Uterus (tissue), 4 donors: ENCODE data around the gene CABP7. TPM values are rescaled to one million over a fixed set of nuclear protein-coding genes. Genes with fewer than 3 reads are reported as not detected.

Source experiments
- DNase-seq, 2 donors: peaks; one replicate each; pipeline ENCODE4 v3.0.0-alpha.2; 2019 to 2020
- H3K27ac ChIP-seq, 2 donors: fragments of 200-600 bp; sonication (generic); 1 replicate in 1 of 2; 2 replicates in 1 of 2; pipeline ENCODE4 v1.5.1; 2016 to 2018
- H3K27me3 ChIP-seq, 2 donors: fragments of 200-600 bp; sonication (generic); one replicate each; pipeline ENCODE4 v1.5.1; 2018 to 2019; ENCODE audit warnings: control low read depth in 1 of 2
- H3K36me3 ChIP-seq, 2 donors: fragments of 200-600 bp; sonication (generic); one replicate each; pipeline ENCODE4 v1.5.1; 2019; ENCODE audit warnings: control low read depth in 1 of 2
- H3K4me1 ChIP-seq, 2 donors: fragments of 200-600 bp; sonication (generic); one replicate each; pipeline ENCODE4 v1.5.1; 2018 to 2019; ENCODE audit warnings: control low read depth in 1 of 2
- H3K4me3 ChIP-seq, 2 donors: fragments of 200-600 bp; sonication (generic); 1 replicate in 1 of 2; 2 replicates in 1 of 2; pipeline ENCODE4 v1.5.1; 2018 to 2019; ENCODE audit warnings: mild to moderate bottlenecking in 1 of 2
- H3K9me3 ChIP-seq, 2 donors: fragments of 200-600 bp; sonication (generic); one replicate each; pipeline ENCODE4 v1.5.1; 2019; ENCODE audit warnings: control low read depth in 1 of 2
- CTCF ChIP-seq, 4 experiments: fragments of 200-600 bp in 2 of 4; fragments of 450-650 bp in 2 of 4; sonication (generic) in 2 of 4; IDR thresholded peaks; one replicate each; pipeline ENCODE4 v1.5.1; 2016 to 2019; ENCODE audit warnings: antibody characterized with exemption in 4 of 4, mild to moderate bottlenecking in 2 of 4, moderate library complexity in 1 of 4
- POLR2A ChIP-seq, 2 donors: fragments of 450-650 bp; IDR thresholded peaks; one replicate each; pipeline ENCODE4 v1.6.1; 2016; ENCODE audit warnings: antibody characterized with exemption in 2 of 2, mild to moderate bottlenecking in 1 of 2, moderate library complexity in 1 of 2
- intact Hi-C: fragments of 100-400 bp; cut with DNase I; formaldehyde crosslinking; loops from one replicate; pipeline ENCODE4 v1.15.1; 2023; ENCODE audit warnings: low total_unique reads
- total RNA-seq, 4 donors: library from RNA; depleted of rRNA in 3 of 4; stranded (reverse); fragments of >200 nt in 3 of 4; gene quantifications; one replicate each; pipeline versions ENCODE4 v1.1.0 to v1.2.4, GENCODE V29; 2014 to 2023
- donor health status: DM: yes; HTN: yes; CAD: no.

CABP7 gene
- total RNA-seq, 4 donors from 2014 or later, result 0.14 TPM; not detected in 3

GRCh38 chr22:29733362-29734201 lies 13.8 kb downstream of the CABP7 start:
- no peak for TF ChIP-seq CTCF (IDR thresholded peaks at IDR 0.05)
- no peak for TF ChIP-seq POLR2A (IDR thresholded peaks at IDR 0.05)
- H3K4me1 ChIP-seq, result no peaks in the 10 kb centered on the region
- no peaks in the 10 kb centered on the region for H3K36me3 ChIP-seq
- H3K27ac ChIP-seq, result no peak overlapping the region
- H3K27me3 ChIP-seq, result no peaks in the 10 kb centered on the region
- H3K4me3 ChIP-seq, result no peak overlapping the region
- intact Hi-C loops, result no loop called here
- no peak for DNase-seq
- H3K9me3 ChIP-seq, result no peaks in the 10 kb centered on the region

DNA sequence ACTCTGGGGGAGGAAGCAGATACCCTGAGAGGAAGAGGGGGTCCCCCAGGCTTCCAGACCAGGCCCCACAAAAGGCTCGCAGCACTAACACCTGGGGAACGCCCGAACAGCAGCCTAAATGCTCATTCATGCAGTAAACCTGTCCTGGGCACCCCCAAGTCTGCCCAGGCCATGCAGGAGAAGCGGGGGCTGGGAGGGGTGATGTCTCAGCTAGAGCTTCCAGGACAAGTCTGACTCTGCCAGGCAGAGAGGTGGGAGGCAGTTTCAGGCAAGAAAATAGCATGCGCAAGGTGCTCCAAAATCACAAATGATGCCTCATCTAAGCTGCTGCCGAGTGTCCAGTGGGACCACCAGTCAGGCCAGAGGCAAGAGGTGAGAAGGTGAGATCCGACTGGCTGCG lies 14.6 kb downstream of the CABP7 start:
- intact Hi-C loops, result no loop called here
- Histone ChIP-seq H3K4me3 (no peak overlapping the region), H3K4me1 (no peaks in the 10 kb centered on the region), H3K9me3 (no peaks in the 10 kb centered on the region), H3K27ac (no peak overlapping the region), H3K36me3 (no peaks in the 10 kb centered on the region), H3K27me3 (no peaks in the 10 kb centered on the region)
- TF ChIP-seq POLR2A (IDR thresholded peaks at IDR 0.05), result no peak
- no peak for TF ChIP-seq CTCF (IDR thresholded peaks at IDR 0.05)
- no peak for DNase-seq

GRCh38 chr22:29734838-29735237 lies 15.0 kb downstream of the CABP7 start:
- no peaks in the 10 kb centered on the region for H3K27me3 ChIP-seq
- H3K27ac ChIP-seq, result no peak overlapping the region
- H3K9me3 ChIP-seq, result no peaks in the 10 kb centered on the region
- H3K4me3 ChIP-seq, result no peak overlapping the region
- intact Hi-C loops, result no loop called here
- H3K36me3 ChIP-seq, result no peaks in the 10 kb centered on the region
- no peak for DNase-seq
- H3K4me1 ChIP-seq, result no peaks in the 10 kb centered on the region
- TF ChIP-seq POLR2A (IDR thresholded peaks at IDR 0.05) (no peak), CTCF (IDR thresholded peaks at IDR 0.05) (no peak)

DNA sequence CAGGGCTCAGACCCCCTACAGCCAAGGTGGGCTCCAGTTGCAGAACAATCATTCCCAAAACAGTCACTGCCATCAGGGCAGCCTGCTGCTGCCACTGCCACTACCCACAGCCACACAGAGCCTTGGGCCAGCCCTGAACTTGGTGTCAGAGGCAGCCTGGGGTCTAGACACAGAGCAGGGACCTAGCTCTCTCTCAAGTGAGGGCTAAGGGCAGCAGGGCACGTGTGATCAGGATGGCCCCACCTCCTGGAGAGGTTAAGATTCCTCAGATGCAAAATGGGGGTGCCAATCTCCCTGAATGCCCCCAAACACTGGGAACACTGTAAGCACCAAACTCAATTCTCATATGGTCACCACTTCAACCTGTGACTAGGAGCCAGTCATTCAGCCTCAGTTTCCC lies 15.6 kb downstream of the CABP7 start:
- H3K27ac ChIP-seq, result no peak overlapping the region
- intact Hi-C loops, result no loop called here
- no peak for DNase-seq
- H3K4me3 ChIP-seq, result no peak overlapping the region
- no peaks in the 10 kb centered on the region for H3K36me3 ChIP-seq
- H3K9me3 ChIP-seq, result no peaks in the 10 kb centered on the region
- no peaks in the 10 kb centered on the region for H3K27me3 ChIP-seq
- H3K4me1 ChIP-seq, result no peaks in the 10 kb centered on the region
- TF ChIP-seq POLR2A (IDR thresholded peaks at IDR 0.05), result no peak
- no peak for TF ChIP-seq CTCF (IDR thresholded peaks at IDR 0.05)

DNA sequence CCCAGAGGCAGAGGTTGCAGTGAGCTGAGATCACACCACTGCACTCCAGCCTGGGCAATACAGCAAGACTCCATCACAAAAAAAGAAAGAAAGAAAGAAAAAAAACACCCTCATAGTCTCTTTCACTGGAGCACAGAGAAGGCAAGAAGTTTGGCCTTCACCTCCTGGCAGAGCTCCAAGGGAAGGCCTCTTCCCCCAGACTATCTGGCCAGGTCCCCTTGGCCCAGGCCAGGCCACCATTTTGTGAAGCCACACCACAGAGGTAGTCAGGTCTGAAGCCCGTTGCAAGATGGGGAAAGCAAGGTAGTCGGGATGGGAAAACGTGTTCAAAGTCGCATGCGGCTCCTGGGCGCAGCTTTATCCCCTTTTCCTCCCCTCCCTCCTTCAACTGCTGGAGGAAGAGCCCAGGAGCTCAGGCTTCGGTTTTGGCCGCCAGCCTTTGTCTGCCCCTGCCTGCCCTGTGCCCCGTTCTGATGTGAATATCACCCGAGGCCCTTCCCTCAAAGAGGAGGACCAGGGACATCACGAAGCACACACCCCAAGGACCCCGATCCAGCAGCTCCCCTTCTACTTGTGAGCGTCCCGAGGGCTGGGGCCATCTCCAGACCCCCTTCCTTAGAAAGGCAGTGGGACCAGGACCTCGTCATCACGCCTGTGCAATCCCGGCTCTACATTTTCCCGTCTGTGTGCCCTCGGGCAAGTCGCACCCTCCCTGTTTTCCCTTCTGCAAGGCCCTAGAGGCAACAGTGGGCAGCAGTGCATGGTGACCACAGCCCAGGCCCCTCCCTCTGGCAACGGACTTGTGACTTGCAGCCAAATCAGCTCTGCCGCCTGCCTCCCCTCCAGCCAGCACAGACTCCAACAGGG lies 17.7 kb downstream of the CABP7 start:
- TF ChIP-seq POLR2A (IDR thresholded peaks at IDR 0.05) (no peak), CTCF (IDR thresholded peaks at IDR 0.05) (no peak)
- Histone ChIP-seq H3K4me3 (no peak overlapping the region), H3K36me3 (no peaks in the 10 kb centered on the region), H3K9me3 (no peaks in the 10 kb centered on the region), H3K27me3 (no peaks in the 10 kb centered on the region), H3K4me1 (no peaks in the 10 kb centered on the region), H3K27ac (no peak overlapping the region)
- intact Hi-C loops, result no loop called here
- no peak for DNase-seq
